K562 (cell line): ENCODE results near the gene CECR2. TPM values are rescaled to one million over a fixed set of nuclear protein-coding genes. Genes with fewer than 3 reads are reported as not detected.

ENCODE experiments used
- ATAC-seq: fragments of 200-7000 bp; cut with Tn5 transposase; 3 replicates; pipeline ENCODE4 v1.9.1; 2020; ENCODE audit warnings: moderate library complexity
- BruUV-seq: library from RNA; stranded (reverse); fragments of 400-500 nt; replicated peaks from 2 replicates; lab custom pipeline; 2021; lab: Mats Ljungman, UMichigan
- CTCF ChIA-PET: fragments of 300-600 bp; formaldehyde crosslinking; extraction: SDS; loops from one replicate; lab custom pipeline; 2021; ENCODE audit warnings: low intra/inter-chr PET ratio; lab: Yijun Ruan, JAX
- POLR2A ChIA-PET: fragments of 300-600, 350-650 bp; sonication (Branson Sonifier 250); formaldehyde crosslinking; extraction: SDS; loops from one replicate; lab custom pipeline; 2021; ENCODE audit warnings: antibody characterized with exemption, inconsistent platforms; lab: Yijun Ruan, JAX
- DNase-seq, 4 experiments: peaks; one replicate each; pipeline versions ENCODE4 v3.0.0 to v3.0.0-alpha.2; 2011 to 2018; ENCODE audit warnings: low spot score in 3 of 4, mixed read lengths in 3 of 4; ENCODE audit errors: extremely low read depth in 1 of 4
- FAIRE-seq: peaks from 2 replicates; lab custom pipeline; 2011; peaks lifted over from hg19 to GRCh38; lab: Jason Lieb, UNC
- H2AFZ ChIP-seq: 2 replicates; pipeline ENCODE4 v1.6.0; 2011; ENCODE audit warnings: low read depth, low read length, control low read depth, inconsistent platforms
- H3K27ac ChIP-seq: fragments of 200-600 bp; 3 replicates; pipeline ENCODE4 v1.8.0; 2011; ENCODE audit warnings: low read depth, mild to moderate bottlenecking, control low read depth, inconsistent platforms, low read length, moderate library complexity, mixed read lengths; ENCODE audit errors: extremely low read depth
- H3K27me3 ChIP-seq, 2 experiments: fragments of 300-600 bp in 1 of 2; 2 replicates in 1 of 2; 3 replicates in 1 of 2; pipeline versions ENCODE4 v1.6.0 to v1.8.0; 2011; ENCODE audit warnings: inconsistent platforms in 2 of 2, low read length in 2 of 2, mild to moderate bottlenecking in 1 of 2, mixed read lengths in 1 of 2, moderate library complexity in 1 of 2; ENCODE audit not compliant: control insufficient read depth in 2 of 2, insufficient read depth in 2 of 2
- H3K36me3 ChIP-seq: fragments of 300-600 bp; 3 replicates; pipeline ENCODE4 v1.8.0; 2011; ENCODE audit warnings: mild to moderate bottlenecking, low read length, inconsistent platforms; ENCODE audit not compliant: control insufficient read depth, insufficient read depth
- H3K4me1 ChIP-seq, 2 experiments: fragments of 200-600 bp in 1 of 2; replicated peaks in 1 of 2; 2 replicates in 1 of 2; 3 replicates in 1 of 2; pipeline versions ENCODE4 v1.5.1 to v1.8.0; 2011; ENCODE audit warnings: inconsistent platforms in 2 of 2, low read length in 2 of 2, mild to moderate bottlenecking in 1 of 2, mixed read lengths in 1 of 2, moderate library complexity in 1 of 2; ENCODE audit not compliant: control insufficient read depth in 2 of 2, insufficient read depth in 2 of 2
- H3K4me2 ChIP-seq: 2 replicates; pipeline ENCODE4 v1.6.1; 2011; ENCODE audit warnings: low read length, control low read depth, inconsistent platforms, mixed read lengths; ENCODE audit not compliant: insufficient read depth
- H3K4me3 ChIP-seq: fragments of 200-600 bp; sonication (generic), shearing (Covaris generic); 2 replicates; pipeline ENCODE4 v1.5.1; 2016; ENCODE audit warnings: control low read depth, inconsistent platforms
- H3K79me2 ChIP-seq: fragments of 200-600 bp; 3 replicates; pipeline ENCODE4 v1.8.0; 2011; ENCODE audit warnings: low read length, inconsistent platforms; ENCODE audit not compliant: control insufficient read depth, insufficient read depth
- H3K9ac ChIP-seq, 2 experiments: 2 replicates each; pipeline versions ENCODE4 v1.6.0 to v1.6.1; 2011; ENCODE audit warnings: low read depth in 2 of 2, low read length in 2 of 2, control low read depth in 1 of 2, inconsistent platforms in 1 of 2, mild to moderate bottlenecking in 1 of 2, mixed read lengths in 1 of 2; ENCODE audit not compliant: insufficient read depth in 1 of 2
- H3K9me1 ChIP-seq: one replicate; pipeline ENCODE4 v1.6.0; 2011; ENCODE audit warnings: inconsistent platforms, mild to moderate bottlenecking, low read length, moderate library complexity; ENCODE audit not compliant: control insufficient read depth, insufficient read depth
- H3K9me3 ChIP-seq: replicated peaks from 2 replicates; pipeline ENCODE4 v1.5.1; 2011; ENCODE audit warnings: low read depth, low read length, inconsistent platforms; ENCODE audit not compliant: control insufficient read depth, insufficient read depth
- H4K20me1 ChIP-seq: replicated peaks from 2 replicates; pipeline ENCODE4 v1.6.1; 2011; ENCODE audit warnings: low read length, inconsistent platforms, mixed read lengths; ENCODE audit not compliant: control insufficient read depth, insufficient read depth
- CHD4 ChIP-seq: fragments of 200-600 bp; sonication (generic); IDR thresholded peaks from 3 replicates; pipeline ENCODE4 v1.6.1; 2012; ENCODE audit warnings: low read depth, mild to moderate bottlenecking, mixed read lengths, low read length, inconsistent platforms; ENCODE audit not compliant: insufficient read depth, insufficient replicate concordance, poor library complexity, severe bottlenecking
- ETS2 ChIP-seq: IDR thresholded peaks from 2 replicates; pipeline ENCODE4 v1.6.1; 2016; ENCODE audit warnings: borderline replicate concordance, missing genetic modification characterization, mild to moderate bottlenecking, moderate library complexity, missing compliant biosample characterization; ENCODE audit not compliant: poor library complexity, severe bottlenecking
- ILK ChIP-seq: fragments of 450-650 bp; IDR thresholded peaks from 2 replicates; pipeline ENCODE4 v1.6.1; 2016; ENCODE audit warnings: missing genetic modification characterization, low read depth, mild to moderate bottlenecking, missing compliant biosample characterization, moderate library complexity, borderline replicate concordance
- NUFIP1 ChIP-seq: fragments of 450-650 bp; IDR thresholded peaks from 2 replicates; pipeline ENCODE4 v1.6.1; 2018; ENCODE audit not compliant: partially characterized antibody
- PHF8 ChIP-seq: fragments of 200-600 bp; sonication (generic); IDR thresholded peaks from 2 replicates; pipeline ENCODE4 v1.6.1; 2012; ENCODE audit warnings: mixed run types, mild to moderate bottlenecking, inconsistent platforms, low read length, moderate library complexity, borderline replicate concordance
- ZC3H8 ChIP-seq: fragments of 450-650 bp; IDR thresholded peaks from 2 replicates; pipeline ENCODE4 v1.6.1; 2017
- WGBS: fragments of 100-300 bp; shearing (Covaris generic); methylation state at CpG from one replicate; pipeline ENCODE4 v1.1.6; 2016; ENCODE audit warnings: low coverage, mixed read lengths; ENCODE audit not compliant: insufficient coverage; ENCODE audit errors: missing lambda C conversion rate; 5-methylcytosine and 5-hydroxymethylcytosine counted together
- in situ Hi-C: fragments of 300-500 bp; cut with MboI; formaldehyde crosslinking; loops from 4 replicates; pipeline ENCODE4 v1.15.0; 2018; ENCODE audit warnings: inconsistent platforms, mixed read lengths
- intact Hi-C: fragments of 100-400 bp; cut with micrococcal nuclease; formaldehyde crosslinking; loops from 2 replicates; pipeline ENCODE4 v1.14.2; 2022
- polyA plus RNA-seq, 8 experiments: library from polyadenylated mRNA; depleted of rRNA in 4 of 8; stranded (reverse) in 5 of 8; unstranded in 3 of 8; fragments of >200 nt; fragmentation: Nextera tagmentation in 2 of 8; fragmentation: Illumina TruSeq in 1 of 8; extraction: Ambion mirVana in 2 of 8; extraction: Trizol in 1 of 8; gene quantifications; 2 replicates each; pipeline versions ENCODE4 v1.2.1 to v1.2.3, GENCODE V29; 2011 to 2014; ENCODE audit warnings: inconsistent platforms in 1 of 8, missing spikeins in 1 of 8
- total RNA-seq, 7 experiments: library from RNA; depleted of rRNA in 6 of 7; stranded (reverse); fragments of >200 nt in 6 of 7; fragmentation: Illumina TruSeq in 2 of 7; extraction: Trizol in 2 of 7; gene quantifications; 2 replicates each; pipeline versions ENCODE4 v1.2.1 to v1.2.3, GENCODE V29; 2011 to 2021; ENCODE audit warnings: low replicate concordance in 1 of 7

Gene CECR2
- total and polyA plus RNA-seq, 9 of the 15 experiments (the other 6 are each of a cell fraction or from before 2014, with no cell fraction given) = 0.01 to 1.00 (median 0.27) TPM

DNA sequence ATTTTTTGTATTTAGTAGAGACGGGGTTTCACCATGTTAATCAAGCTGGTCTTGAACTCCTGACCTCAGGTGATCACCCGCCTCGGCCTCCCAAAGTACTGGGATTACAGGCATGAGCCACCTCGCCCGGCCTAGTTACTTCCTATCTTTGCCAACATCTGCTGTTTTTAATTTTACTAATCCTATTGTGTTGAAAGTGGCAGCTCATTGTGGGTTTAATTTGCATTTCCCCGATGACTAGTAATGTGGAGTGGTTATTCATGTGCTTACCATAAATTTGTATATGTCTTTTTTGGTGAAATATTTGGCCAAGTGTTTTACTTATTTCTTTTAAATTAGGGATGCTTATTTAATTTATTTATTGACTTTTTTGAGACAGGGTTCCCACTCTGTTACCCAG is 119.8 kb downstream of the CECR2 start:
- Histone ChIP-seq H3K4me3 (no peak overlapping the region), H3K79me2 (no peaks in the 10 kb centered on the region), H2AFZ (no peak overlapping the region), H3K9me1 (no peaks in the 10 kb centered on the region), H3K9me3 (no peaks in the 10 kb centered on the region), H3K4me2 (no peak overlapping the region), H3K9ac (no peak overlapping the region), H3K27me3 (peaks cover 27 to 36% of the 10 kb centered on the region in 2 experiments), H3K36me3 (no peaks in the 10 kb centered on the region), H3K4me1 (no peaks in the 10 kb centered on the region), H4K20me1 (no peaks in the 10 kb centered on the region), H3K27ac (no peak overlapping the region)
- no peak for ATAC-seq
- no peak for DNase-seq
- POLR2A ChIA-PET = interaction anchor here (0.6 kb wide), 1 partner anchor 13 kb away, joined by 4 read pairs; no protein-coding TSS in a partner anchor
- no peak for FAIRE-seq
- TF ChIP-seq PHF8 (no peak), ETS2 (tag) (no peak), ZC3H8 (no peak), ILK (tag) (no peak), NUFIP1 (no peak), CHD4 (no peak)
- CTCF ChIA-PET = no interaction called here
- 4% methylated on average over 6 of the region's 6 CpGs for WGBS
- BruUV-seq = no TSS peak
- intact Hi-C loops (no loop called here), in situ Hi-C loops (no loop called here)
